Upper lobe of left lung (tissue), 4 donors: ENCODE measurements around the gene STXBP6.

ENCODE experiments used
- CTCF ChIP-seq, 6 experiments: fragments of 450-650 bp in 4 of 6; fragments of 200-600 bp in 2 of 6; sonication (generic) in 2 of 6; IDR thresholded peaks; one replicate each; pipeline ENCODE4 v1.5.1; 2016 to 2019; ENCODE audit warnings: antibody characterized with exemption in 6 of 6
- EP300 ChIP-seq, 4 donors: sonication (generic); formaldehyde crosslinking; IDR thresholded peaks; one replicate each; pipeline ENCODE4 v1.5.1; 2017; ENCODE audit warnings: antibody characterized with exemption in 4 of 4, control low read depth in 2 of 4
- POLR2A ChIP-seq, 4 donors: fragments of 450-650 bp; IDR thresholded peaks; one replicate each; pipeline ENCODE4 v1.5.1; 2016 to 2017; ENCODE audit warnings: antibody characterized with exemption in 4 of 4, mild to moderate bottlenecking in 2 of 4
- POLR2AphosphoS5 ChIP-seq, 2 donors: sonication (generic); formaldehyde crosslinking; IDR thresholded peaks; one replicate each; pipeline ENCODE4 v1.5.1; 2017; ENCODE audit warnings: antibody characterized with exemption in 2 of 2

GRCh38 chr14:24863968-24864684 lies 185.8 kb downstream of the STXBP6 start:
- TF ChIP-seq CTCF (IDR thresholded peaks at IDR 0.05) (no peak), EP300 (IDR thresholded peaks at IDR 0.05) (no peak), POLR2A (IDR thresholded peaks at IDR 0.05) (no peak), POLR2AphosphoS5 (IDR thresholded peaks at IDR 0.05) (no peak)
